ENCODE results near the gene MTMR11.
"Not testable (repeated sequence)": the region's sequence is repeated elsewhere in the genome, so short reads cannot be mapped to it uniquely, and the experiment has no call there.

Gene MTMR11, protein sequence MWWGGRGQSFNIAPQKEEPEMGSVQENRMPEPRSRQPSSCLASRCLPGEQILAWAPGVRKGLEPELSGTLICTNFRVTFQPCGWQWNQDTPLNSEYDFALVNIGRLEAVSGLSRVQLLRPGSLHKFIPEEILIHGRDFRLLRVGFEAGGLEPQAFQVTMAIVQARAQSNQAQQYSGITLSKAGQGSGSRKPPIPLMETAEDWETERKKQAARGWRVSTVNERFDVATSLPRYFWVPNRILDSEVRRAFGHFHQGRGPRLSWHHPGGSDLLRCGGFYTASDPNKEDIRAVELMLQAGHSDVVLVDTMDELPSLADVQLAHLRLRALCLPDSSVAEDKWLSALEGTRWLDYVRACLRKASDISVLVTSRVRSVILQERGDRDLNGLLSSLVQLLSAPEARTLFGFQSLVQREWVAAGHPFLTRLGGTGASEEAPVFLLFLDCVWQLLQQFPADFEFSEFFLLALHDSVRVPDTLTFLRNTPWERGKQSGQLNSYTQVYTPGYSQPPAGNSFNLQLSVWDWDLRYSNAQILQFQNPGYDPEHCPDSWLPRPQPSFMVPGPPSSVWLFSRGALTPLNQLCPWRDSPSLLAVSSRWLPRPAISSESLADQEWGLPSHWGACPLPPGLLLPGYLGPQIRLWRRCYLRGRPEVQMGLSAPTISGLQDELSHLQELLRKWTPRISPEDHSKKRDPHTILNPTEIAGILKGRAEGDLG

GRCh38 chr1:149936170-149936991, at the start of gene MTMR11:
Gene MTMR11, minus strand, starts transcription at chr1:149936879. Its CDS starts 232 bp downstream, at chr1:149936647.
- peak; percentile 69 for DNase-seq (ENCODE audit: low spot score)

DNA sequence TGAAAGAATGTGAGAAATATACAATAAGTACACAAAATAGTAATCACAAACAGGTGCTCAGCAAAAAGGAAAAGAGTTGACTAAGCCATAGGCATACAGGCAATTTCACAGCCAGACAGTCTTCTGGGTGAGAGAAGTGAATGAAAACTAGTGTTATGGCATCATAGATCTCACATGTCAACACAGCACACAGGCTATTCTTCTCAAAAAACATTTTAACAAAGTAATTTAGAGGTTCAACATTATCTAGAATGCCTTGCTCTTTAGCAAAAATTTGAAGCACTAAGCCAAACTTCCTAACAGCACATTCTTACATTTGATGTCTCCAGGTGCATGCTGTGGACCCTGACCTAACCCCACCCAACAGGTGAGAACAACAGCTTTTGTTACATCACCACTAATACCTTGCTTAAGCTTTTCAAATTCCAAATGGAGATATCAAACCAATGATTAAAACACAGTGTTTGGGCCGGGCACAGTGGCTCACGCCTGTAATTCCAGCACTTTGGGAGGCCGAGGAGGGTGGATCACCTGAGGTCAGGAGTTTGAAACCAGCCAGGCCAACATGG, 43.4 kb upstream of the MTMR11 start:
- DNase-seq (ENCODE audit: low spot score), result no peak

DNA sequence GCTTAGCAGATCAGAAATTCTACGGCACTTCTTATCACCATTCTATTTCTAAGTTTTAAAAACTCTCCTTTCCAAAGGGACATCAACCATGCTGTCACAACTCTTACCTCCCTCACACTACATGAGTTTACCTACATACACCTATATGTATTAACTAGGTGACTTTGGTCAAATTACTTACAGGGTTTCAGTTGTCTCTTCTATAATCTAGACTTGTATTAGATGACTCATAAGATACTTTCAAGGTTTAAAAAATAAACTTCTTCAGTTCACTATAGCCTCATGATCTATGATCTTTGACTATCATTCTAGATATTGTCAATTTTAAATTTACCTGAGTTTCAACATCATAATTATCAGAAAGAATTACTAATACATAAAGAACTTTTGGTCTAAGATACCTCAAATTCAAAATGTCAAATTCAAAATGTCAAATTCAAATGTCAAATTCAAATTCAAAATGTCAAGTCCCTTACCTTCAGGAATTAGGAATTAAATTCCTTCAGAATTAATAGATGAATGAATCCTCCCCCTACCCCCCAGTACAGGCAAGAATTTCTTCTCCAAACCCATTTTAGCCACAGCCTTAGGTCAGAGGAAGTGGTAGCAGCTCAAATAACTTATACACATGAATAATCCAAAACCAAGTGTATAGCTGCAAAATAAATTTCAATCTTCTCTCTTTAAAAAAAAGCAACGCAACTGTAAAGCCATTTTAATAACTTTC, 42.7 kb upstream of the MTMR11 start:
- no peak for DNase-seq (ENCODE audit: low spot score)

- no peak for DNase-seq (ENCODE audit: low spot score)
Observed at GRCh38 chr1:149978547-149979023, 41.9 kb upstream of the MTMR11 start.

DNA sequence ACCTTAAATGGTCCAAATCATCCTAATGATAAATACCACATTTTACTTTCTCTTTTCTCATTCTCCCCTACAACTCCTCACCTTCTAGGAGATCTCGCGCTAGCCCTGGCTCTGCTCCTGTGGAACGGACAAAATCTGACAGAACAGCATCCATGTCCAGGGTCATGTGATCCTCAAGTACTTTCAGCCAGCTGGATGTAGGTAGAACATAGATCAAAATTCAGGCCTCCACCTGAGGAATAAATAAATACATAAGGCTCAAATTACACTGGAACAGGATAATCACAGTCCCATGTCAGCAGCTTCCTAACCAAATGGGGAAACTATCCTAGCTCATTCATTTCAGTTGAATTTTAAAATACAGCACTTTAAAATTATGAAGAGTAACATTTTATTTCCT, 40.7 kb upstream of the MTMR11 start:
- no peak for DNase-seq (ENCODE audit: low spot score)

GRCh38 chr1:149972547-149972946, 35.9 kb upstream of the MTMR11 start:
- no peak for DNase-seq (ENCODE audit: low spot score)

DNA sequence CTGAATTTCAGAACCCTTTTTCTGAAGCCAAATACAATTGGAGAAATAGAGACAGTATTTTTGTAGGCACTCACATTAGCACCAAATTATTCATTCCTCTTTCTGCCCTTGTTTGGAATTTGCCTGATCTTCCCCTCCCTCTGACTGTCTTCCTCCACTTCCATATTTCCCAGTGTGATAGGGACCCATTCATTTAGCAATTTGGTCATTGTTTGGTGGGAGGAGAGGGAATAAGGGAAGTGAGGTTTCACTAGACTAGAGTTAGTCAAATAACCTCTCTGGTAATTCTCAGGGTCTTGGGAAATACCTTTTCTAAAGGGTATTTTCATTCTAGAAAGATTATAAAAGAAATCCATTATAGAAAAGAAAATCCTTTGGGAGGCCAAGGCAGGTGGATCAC, 31.0 kb upstream of the MTMR11 start:
- DNase-seq (ENCODE audit: low spot score), result no peak

- DNase-seq (ENCODE audit: low spot score), result no peak
Observed at GRCh38 chr1:149967041-149967440, 30.4 kb upstream of the MTMR11 start.

DNA sequence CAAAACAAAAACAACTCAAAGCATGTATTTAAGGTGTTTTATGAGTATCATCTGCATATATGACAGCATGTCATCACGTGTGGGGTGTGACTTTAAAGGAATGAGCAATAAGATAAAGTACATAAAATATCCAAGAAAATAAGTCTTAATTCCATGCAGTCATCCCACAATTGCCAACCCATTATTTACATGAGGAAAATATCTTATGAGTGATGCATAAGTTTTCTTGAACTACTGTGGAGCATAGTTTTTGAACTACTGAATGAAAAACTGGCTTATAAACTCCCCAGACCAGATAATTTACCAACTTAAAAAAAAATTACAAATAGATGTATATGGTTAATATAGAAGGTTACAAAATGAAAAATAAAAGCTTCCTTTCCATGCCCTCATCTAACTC, 29.7 kb upstream of the MTMR11 start:
- no peak for DNase-seq (ENCODE audit: low spot score)

GRCh38 chr1:149965440-149965839, 28.8 kb upstream of the MTMR11 start:
- DNase-seq (ENCODE audit: low spot score), result no peak

DNA sequence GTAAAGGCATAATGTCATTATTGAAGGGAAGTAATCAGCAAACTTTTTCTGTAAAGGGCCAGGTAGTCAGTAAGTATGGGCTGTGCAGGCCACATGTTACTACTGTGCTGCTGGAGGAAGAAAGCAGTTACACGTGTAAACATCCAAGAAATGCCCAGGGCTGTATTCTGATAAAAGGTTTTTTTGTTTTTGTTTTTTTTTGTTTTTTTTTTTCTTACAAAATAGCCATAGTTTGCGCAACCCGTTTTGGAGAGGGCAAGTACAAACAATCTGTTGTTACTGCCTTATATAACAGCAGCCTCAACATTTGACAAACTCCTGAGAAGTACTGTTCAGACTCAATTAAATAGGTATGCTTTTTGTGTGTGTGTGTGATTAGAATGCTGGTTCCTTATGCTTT, 26.7 kb upstream of the MTMR11 start:
- DNase-seq (ENCODE audit: low spot score), result no peak

DNA sequence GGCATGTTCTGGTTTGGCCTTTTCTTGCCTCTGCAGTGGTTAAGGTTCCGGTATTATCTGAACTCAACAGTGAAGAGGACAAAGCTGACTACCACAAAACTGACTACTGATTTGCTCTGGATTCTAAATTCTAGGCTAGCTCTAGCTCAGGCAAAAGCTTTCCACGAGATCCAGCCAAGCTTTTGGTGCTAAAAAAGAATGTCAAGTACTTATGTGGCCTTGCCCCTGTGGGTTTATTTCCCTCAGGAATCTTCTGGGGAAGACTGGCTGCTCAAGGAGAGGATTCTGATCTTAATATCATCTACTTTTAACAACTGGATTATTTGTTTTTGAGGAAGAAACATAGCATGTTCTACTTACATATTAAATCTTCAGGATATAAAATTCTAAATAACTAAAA, 26.1 kb upstream of the MTMR11 start:
- DNase-seq (ENCODE audit: low spot score), result no peak

DNA sequence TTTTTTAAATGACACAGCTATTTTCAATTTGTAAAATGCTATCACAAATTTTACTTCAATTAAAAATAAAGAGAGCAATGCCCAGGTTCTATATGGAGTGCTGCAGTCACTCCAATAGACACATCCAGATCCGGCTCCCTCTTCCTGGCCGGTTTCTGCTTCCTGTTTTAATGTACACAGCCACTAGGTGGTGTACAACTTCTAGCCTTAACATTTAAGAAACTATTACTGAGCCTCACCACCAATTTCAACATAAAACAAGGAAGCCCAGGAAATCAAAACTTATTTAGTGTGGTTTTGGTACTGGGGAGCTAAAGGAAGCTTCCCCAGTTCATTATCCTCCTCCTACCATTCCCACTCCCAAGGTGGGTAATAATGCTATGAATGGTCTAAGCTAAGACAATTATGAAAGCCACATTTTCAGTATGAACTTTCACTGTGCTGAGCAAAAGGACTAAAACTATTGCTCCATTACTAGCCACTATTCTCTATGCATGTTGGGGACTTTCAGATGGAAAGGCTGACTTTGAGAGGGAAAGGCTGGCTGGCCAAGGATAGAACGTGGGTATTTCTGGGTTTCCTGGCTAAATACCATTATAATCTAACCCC, 25.5 kb upstream of the MTMR11 start:
- peak; percentile 76 for DNase-seq (ENCODE audit: low spot score)

- DNase-seq (ENCODE audit: low spot score), result not testable (repeated sequence)
Observed at GRCh38 chr1:149957548-149957947, 20.9 kb upstream of the MTMR11 start.

GRCh38 chr1:149949911-149950310, 13.2 kb upstream of the MTMR11 start:
- DNase-seq (ENCODE audit: low spot score), result no peak

DNA sequence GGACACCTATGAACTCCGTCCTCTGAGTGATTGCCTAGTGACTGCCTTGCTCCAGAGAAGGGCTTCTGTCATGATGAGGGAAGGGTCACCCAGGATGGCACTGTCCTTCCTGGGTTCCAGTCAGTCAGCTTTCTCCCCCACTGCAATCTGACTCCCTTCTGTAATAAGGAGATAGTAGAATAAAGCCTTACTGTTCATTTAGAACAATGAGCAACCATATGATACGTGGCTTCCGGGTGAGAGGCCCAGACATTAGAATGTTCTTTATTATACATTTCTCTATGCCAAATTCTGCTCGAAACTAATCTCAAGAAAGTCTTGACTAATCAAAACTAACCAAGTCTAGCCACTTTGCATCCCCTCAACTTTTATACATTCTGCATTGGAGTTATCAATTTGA, 8.5 kb upstream of the MTMR11 start:
- DNase-seq (ENCODE audit: low spot score), result no peak

DNA sequence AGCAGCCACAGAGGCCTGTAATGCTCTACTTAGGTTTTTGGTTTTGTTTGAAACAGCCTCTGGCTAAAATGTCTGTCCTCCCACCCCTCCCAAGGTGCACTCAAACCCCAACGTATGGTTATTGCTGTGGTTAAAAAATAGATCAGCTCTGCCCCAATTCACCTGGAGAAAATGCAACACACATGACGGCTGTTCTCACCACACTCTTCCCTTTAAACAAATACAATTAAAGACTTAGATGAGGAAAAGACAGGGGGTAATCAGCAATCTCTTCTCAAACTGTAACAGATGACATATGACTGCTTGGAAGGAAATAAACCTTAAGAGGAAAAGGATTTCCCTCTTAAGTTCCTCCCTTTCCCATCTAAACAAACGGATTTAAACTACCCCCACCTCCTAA, 6.2 kb upstream of the MTMR11 start:
- no peak for DNase-seq (ENCODE audit: low spot score)

- no peak for DNase-seq (ENCODE audit: low spot score)
Observed at GRCh38 chr1:149942207-149942606, 5.5 kb upstream of the MTMR11 start.

- DNase-seq (ENCODE audit: low spot score), result no peak
Observed at GRCh38 chr1:149940427-149940826, 3.7 kb upstream of the MTMR11 start.

- not testable (repeated sequence) for DNase-seq (ENCODE audit: low spot score)
Observed at GRCh38 chr1:149938668-149939003, 2.0 kb upstream of the MTMR11 start.

- no peak for DNase-seq (ENCODE audit: low spot score)
Observed at GRCh38 chr1:149937759-149938158, 1.1 kb upstream of the MTMR11 start.
